IPS DF 6.9 (cell line): ENCODE measurements around the gene PPM1F.

ENCODE experiments used
- DNase-seq: peaks from one replicate; pipeline ENCODE4 v3.0.0-alpha.2; 2013; ENCODE audit warnings: low read depth, low spot score
- H3K27ac ChIP-seq: one replicate; pipeline ENCODE4 v1.5.1; 2013; ENCODE audit warnings: low read length, control low read depth
- H3K27me3 ChIP-seq: 2 replicates; pipeline ENCODE4 v1.6.1; 2013; ENCODE audit warnings: mild to moderate bottlenecking, low read length; ENCODE audit not compliant: control insufficient read depth, insufficient read depth
- H3K36me3 ChIP-seq: 2 replicates; pipeline ENCODE4 v1.6.1; 2013; ENCODE audit warnings: low read length; ENCODE audit not compliant: control insufficient read depth, insufficient read depth
- H3K4me1 ChIP-seq: 2 replicates; pipeline ENCODE4 v1.6.1; 2013; ENCODE audit warnings: low read length; ENCODE audit not compliant: control insufficient read depth, insufficient read depth
- H3K4me3 ChIP-seq: 2 replicates; pipeline ENCODE4 v1.5.1; 2013; ENCODE audit warnings: mild to moderate bottlenecking, low read length
- H3K9me3 ChIP-seq: 2 replicates; pipeline ENCODE4 v1.6.1; 2013; ENCODE audit warnings: low read length, inconsistent platforms; ENCODE audit not compliant: control insufficient read depth, insufficient read depth
- WGBS: extraction: QIAGEN DNeasy Blood & Tissue Kit; methylation state at CpG from one replicate; pipeline ENCODE4 v1.1.7; 2013; ENCODE audit warnings: mixed read lengths, missing lambda C conversion rate; ENCODE audit not compliant: insufficient read length, insufficient coverage; 5-methylcytosine and 5-hydroxymethylcytosine counted together

PPM1F gene

DNA sequence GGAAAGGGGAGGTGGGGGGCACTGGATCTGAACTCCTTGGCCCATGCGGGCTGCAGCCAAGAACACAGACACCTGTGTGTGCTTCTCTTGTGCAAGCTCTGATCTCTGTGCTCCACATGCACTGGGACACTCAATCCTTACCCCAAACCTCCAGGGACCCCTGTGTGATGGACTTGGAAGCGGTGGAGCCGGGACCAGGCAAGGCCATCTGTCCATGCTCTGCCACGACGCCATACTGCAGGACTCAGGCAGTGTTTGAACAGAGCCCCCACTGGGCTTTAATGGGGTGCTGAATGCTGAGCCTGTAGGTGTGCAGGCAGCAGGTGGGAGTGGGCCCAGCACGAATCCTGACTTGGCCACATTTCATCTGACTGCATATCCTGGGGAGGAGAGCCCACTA, 23.4 kb downstream of the PPM1F start:
- Histone ChIP-seq H3K36me3 (no peaks in the 10 kb centered on the region; the same call in 1 of the 2 replicates), H3K9me3 (no peaks in the 10 kb centered on the region), H3K27me3 (no peaks in the 10 kb centered on the region), H3K27ac (no peak overlapping the region), H3K4me3 (no peak overlapping the region), H3K4me1 (peaks cover 11% of the 10 kb centered on the region)
- WGBS: no CpG with 5 or more reads among the region's 6 CpGs
- DNase-seq: no peak

DNA sequence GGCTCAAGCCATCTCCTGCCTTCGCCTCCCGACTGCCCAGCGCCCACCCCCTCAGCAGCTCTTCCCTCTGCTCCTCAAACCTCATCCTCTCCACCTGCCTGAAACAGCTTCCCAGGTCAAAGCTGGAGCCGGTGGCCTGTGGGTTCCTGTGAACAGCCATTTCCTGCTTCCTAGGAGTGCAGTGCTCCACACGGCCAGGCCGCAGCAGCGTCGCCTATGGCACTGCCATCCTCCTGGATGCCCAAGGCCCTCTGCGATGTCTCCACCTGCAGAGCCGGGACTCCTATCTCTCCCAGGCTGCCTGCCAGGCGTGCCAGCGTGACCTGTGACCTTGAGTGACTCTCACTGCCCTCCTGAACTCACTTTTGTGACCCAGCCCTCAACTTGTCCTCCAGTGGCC, 24.6 kb downstream of the PPM1F start:
- H3K27me3 ChIP-seq: no peaks in the 10 kb centered on the region
- peaks cover 11% of the 10 kb centered on the region for H3K4me1 ChIP-seq
- no peak overlapping the region for H3K27ac ChIP-seq
- no peak for DNase-seq
- no CpG with 5 or more reads among the region's 12 CpGs for WGBS
- H3K4me3 ChIP-seq: no peak overlapping the region
- H3K36me3 ChIP-seq: no peaks in the 10 kb centered on the region; the same call in 1 of the 2 replicates
- no peaks in the 10 kb centered on the region for H3K9me3 ChIP-seq

DNA sequence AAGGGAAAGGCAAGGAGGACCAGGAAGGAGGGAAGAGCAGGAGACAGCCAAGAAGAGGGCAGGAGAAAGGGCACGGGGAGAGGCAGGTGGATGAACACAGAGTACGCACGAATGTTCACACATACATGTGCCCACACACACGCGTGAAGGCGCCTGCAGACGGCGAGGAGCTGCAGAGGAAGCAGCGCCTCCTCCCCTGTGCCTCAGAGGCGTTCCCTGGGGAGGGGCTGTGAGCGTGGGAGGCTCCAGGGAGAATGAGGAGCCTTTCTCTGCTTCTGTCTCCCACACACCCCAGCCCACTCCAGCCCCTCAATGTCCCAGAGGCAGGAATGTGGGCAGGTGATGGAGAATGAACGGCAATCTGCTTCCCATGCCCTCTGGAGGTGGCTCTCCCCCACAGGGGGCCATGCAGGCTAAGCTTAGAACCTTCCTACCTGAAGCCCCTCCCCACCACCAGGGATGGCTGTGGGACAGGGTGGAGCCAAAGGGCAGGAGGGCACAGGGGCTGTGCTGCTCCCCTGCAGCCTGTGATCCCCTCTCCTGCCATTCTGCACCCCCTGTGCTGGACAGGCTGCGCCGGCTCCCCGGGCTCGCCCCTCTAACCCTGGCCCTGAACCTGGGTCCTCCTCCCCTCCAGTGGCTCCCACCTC, 25.3 kb downstream of the PPM1F start:
- peaks cover 14% of the 10 kb centered on the region for H3K4me1 ChIP-seq
- DNase-seq: no peak
- no peaks in the 10 kb centered on the region; the same call in 1 of the 2 replicates for H3K36me3 ChIP-seq

DNA sequence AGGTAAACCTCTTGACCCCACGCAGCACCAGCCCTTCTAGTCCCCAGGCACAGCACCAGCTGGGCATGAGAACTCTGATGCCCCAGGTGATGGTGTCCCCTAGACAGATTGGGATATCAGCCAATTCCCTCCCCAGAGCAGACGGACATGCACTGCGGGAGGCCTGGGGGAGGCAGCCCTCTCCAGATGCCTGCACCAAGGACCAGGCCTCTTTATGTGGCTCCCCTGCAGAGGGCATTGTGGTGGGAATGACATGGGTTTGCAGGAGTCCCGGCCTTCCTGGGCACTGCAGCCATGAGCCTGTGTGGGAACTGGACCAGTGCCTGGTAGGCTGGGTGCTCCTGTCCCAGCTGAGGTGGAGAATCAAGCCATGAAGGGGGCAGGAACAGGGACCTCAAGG, 25.9 kb downstream of the PPM1F start:
- Histone ChIP-seq H3K27ac (no peak overlapping the region), H3K4me1 (peaks cover 14% of the 10 kb centered on the region), H3K9me3 (no peaks in the 10 kb centered on the region), H3K27me3 (no peaks in the 10 kb centered on the region), H3K36me3 (no peaks in the 10 kb centered on the region; the same call in 1 of the 2 replicates), H3K4me3 (no peak overlapping the region)
- no peak for DNase-seq
- no CpG with 5 or more reads among the region's 4 CpGs for WGBS

More for the DNA sequence above, 25.3 kb downstream of the PPM1F start:
- no peak overlapping the region for H3K4me3 ChIP-seq
- H3K9me3 ChIP-seq: no peaks in the 10 kb centered on the region
- H3K27me3 ChIP-seq: no peaks in the 10 kb centered on the region
- H3K27ac ChIP-seq: no peak overlapping the region
- WGBS: no CpG with 5 or more reads among the region's 16 CpGs

DNA sequence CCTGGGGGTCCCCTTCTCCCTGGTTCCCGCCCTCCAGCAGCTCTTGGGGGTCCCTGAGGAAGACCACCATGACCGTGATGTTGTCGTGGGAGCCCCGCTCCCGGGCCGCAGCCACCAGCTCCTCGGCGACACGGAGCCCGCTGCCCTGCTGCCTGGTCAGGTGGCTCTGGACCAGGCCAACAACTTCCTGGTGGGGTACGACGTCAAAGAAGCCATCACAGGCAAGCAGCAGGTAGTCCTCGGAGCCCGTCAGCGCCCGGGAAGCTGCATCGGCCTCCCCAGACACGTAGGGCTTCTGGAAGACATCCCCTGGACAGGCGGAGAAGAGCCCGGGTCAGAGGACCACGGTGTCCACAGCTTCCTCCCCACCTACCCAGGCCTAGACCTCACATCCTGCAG, 29.5 kb downstream of the PPM1F start:
- no peak overlapping the region for H3K27ac ChIP-seq
- DNase-seq: no peak
- H3K27me3 ChIP-seq: no peaks in the 10 kb centered on the region
- H3K9me3 ChIP-seq: no peaks in the 10 kb centered on the region
- H3K36me3 ChIP-seq: no peaks in the 10 kb centered on the region; the same call in 1 of the 2 replicates
- H3K4me1 ChIP-seq: peaks cover 28% of the 10 kb centered on the region
- no CpG with 5 or more reads among the region's 21 CpGs for WGBS
- H3K4me3 ChIP-seq: no peak overlapping the region

DNA sequence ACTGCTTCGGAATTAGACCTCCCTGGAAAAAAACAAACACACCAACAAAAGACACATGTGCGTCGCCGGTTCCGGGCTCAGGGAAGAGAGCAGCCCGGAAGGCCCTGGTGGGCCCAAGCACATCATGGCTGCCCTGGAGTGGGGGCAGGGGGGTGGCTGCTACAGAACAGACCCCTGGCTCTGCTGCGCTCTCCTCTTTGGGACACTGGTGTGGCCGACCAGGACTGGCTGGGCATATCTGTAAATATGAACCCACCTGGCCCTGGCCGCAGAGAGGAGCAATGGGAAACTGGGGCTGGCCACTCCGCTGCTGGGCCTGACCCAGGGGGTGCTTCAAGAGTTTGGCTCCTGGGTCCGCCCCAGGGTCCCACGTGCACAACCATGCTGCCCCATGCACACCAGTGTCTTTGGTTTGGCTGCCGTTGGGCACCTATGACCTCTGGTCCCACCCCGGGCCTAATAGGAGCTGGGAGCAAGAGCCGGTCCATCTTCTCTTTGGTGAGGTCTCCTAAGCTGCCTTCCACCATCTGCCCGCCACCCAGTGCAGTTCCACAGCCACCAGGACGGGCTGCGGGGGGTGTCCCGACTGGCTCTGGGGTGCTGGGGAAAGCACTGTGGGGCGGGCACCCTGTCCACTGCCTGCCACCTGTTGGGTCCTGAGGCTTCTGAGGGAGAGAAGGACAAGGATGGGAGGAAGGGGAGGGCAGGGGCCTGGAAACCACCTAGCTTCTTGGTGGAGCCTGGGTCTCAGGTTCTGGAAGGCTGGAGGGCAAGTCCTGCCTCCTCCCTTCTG, 30.1 kb downstream of the PPM1F start:
- WGBS: no CpG with 5 or more reads among the region's 20 CpGs
- peaks cover 30% of the 10 kb centered on the region for H3K4me1 ChIP-seq
- no peaks in the 10 kb centered on the region for H3K27me3 ChIP-seq

DNA sequence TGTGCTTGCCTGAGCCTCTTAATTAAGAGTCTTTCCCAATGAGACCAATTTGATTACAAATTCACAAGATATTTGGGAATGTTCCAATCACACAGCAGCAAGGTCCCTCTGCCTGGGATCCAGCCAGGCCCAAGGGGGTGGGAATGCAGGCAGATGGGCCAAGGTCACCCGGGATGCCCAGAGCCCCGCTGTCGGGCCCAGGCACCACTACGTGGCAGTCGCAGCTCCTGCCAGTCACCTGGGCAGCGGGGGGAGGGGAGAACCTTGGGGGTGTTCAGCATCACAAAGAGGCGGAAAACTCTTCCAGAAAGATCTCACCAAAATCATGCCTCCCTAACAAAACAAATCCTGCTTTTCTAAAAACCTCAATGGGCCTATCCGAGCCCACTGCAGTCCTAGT, 30.9 kb downstream of the PPM1F start:
- DNase-seq: no peak
- H3K4me1 ChIP-seq: peaks cover 26% of the 10 kb centered on the region
- no peaks in the 10 kb centered on the region for H3K9me3 ChIP-seq
- WGBS: no CpG with 5 or more reads among the region's 8 CpGs
- no peaks in the 10 kb centered on the region for H3K36me3 ChIP-seq
- no peaks in the 10 kb centered on the region for H3K27me3 ChIP-seq
- H3K27ac ChIP-seq: no peak overlapping the region
- H3K4me3 ChIP-seq: no peak overlapping the region

More for the DNA sequence above, 30.1 kb downstream of the PPM1F start:
- no peaks in the 10 kb centered on the region for H3K9me3 ChIP-seq
- no peaks in the 10 kb centered on the region; the same call in 1 of the 2 replicates for H3K36me3 ChIP-seq
- DNase-seq: no peak
- H3K4me3 ChIP-seq: no peak overlapping the region
- no peak overlapping the region for H3K27ac ChIP-seq

DNA sequence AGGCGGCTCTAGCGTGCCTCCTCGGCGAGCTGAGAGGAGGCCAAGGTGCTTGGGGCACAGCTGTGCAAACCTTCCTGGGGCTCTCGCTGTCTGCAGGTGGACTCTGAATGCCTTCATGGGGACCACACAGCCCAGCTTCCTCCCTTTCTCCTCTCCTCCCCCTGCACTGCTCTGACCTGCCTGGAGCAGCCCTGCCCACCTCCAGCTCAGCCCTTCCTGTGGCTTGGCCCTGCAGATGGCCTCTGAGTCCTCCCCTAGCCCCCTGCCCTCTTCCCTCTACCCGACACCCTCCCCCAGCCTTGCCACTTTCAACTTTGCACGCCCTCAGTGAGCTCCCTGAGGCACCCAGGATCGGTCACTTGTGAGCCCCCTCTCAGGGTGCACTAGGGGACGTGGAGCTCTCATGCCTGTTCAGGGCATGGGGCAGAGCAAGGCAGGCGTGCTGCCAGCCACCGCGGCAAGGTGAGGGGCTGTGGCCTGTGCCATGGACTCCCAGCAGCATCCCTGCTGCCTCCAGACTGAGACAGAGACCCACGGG, 31.4 kb downstream of the PPM1F start:
- DNase-seq: no peak
- Histone ChIP-seq H3K9me3 (no peaks in the 10 kb centered on the region), H3K4me3 (no peak overlapping the region), H3K27ac (no peak overlapping the region), H3K27me3 (no peaks in the 10 kb centered on the region), H3K36me3 (no peaks in the 10 kb centered on the region), H3K4me1 (peaks cover 26% of the 10 kb centered on the region)
- no CpG with 5 or more reads among the region's 13 CpGs for WGBS

DNA sequence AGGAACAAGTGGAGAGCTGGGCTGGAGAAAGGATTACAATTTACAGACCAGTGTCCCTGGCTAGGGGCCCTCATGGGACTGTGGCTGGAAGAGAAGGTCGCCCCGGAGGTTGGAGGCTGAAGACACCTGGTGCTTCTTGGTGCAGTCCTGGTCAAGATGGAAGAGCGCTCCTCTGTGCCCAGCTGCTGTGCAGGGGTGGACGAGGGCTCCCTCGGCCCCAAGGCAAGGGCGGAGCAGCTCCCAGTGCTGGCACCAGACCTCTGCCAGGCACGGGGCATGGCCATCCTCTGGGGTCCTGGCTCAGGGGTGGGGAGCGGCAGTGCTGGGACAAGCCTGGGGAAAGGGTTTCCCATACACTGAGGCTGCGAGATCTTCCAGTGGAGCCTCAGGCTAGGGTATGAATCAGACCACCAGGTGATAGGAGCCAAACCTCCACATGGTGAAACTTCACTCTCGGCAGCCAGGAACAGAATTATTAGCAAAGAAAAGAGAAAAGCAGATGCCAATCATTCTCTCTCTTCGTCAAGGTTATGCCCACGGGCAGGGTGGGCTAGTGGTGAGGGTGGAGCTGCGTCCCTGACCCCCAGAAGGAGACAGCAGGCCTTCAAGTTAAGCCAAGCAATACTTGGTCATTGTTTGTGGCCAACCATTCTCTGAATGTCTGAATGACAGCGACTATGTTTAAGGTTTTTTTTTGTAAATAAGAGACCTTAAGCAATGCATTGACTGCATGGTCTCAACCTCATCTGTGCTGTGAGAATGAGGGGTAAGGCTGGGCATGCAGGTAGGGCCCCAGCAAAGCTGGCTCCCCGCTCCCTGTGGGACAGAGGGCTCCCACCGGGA, 32.1 kb downstream of the PPM1F start:
- WGBS: no CpG with 5 or more reads among the region's 16 CpGs
- H3K4me3 ChIP-seq: no peak overlapping the region
- no peaks in the 10 kb centered on the region for H3K9me3 ChIP-seq
- H3K36me3 ChIP-seq: no peaks in the 10 kb centered on the region
- no peak for DNase-seq
- peaks cover 26% of the 10 kb centered on the region for H3K4me1 ChIP-seq
- no peak overlapping the region for H3K27ac ChIP-seq
- H3K27me3 ChIP-seq: no peaks in the 10 kb centered on the region
